AG10803 (cell line): ENCODE measurements around the gene SMTNL2.
"Not testable (repeated sequence)": the region's sequence is repeated elsewhere in the genome, so short reads cannot be mapped to it uniquely, and the experiment has no call there.

Source experiments
- DNase-seq: peaks from one replicate; pipeline ENCODE4 v3.0.0; 2010; ENCODE audit warnings: low read depth
- H3K4me3 ChIP-seq: 2 replicates; pipeline ENCODE4 v1.5.1; 2011; ENCODE audit warnings: mild to moderate bottlenecking, low read length, control low read depth
- CTCF ChIP-seq: conservative IDR thresholded peaks from 2 replicates; pipeline ENCODE4 v1.5.1; 2011; ENCODE audit warnings: mild to moderate bottlenecking, low read length, control low read depth, inconsistent platforms

Gene SMTNL2

GRCh38 chr17:4592240-4593005 lies 8.1 kb downstream of the SMTNL2 start:
- no peak overlapping the region for H3K4me3 ChIP-seq
- no peak for DNase-seq
- no peak for TF ChIP-seq CTCF

GRCh38 chr17:4593021-4593421 lies 8.7 kb downstream of the SMTNL2 start:
- no peak overlapping the region for H3K4me3 ChIP-seq
- DNase-seq, result no peak
- TF ChIP-seq CTCF, result no peak

GRCh38 chr17:4594406-4594805 lies 10.1 kb downstream of the SMTNL2 start:
- no peak for DNase-seq
- TF ChIP-seq CTCF, result no peak
- H3K4me3 ChIP-seq, result no peak overlapping the region

- no peak overlapping the region for H3K4me3 ChIP-seq
- no peak for DNase-seq
- no peak for TF ChIP-seq CTCF
These were observed 10.8 kb downstream of the SMTNL2 start for GRCh38 chr17:4594931-4595684.

GRCh38 chr17:4595685-4596342 lies 11.5 kb downstream of the SMTNL2 start:
- not testable (repeated sequence) for H3K4me3 ChIP-seq, DNase-seq

GRCh38 chr17:4596636-4597380 lies 12.5 kb downstream of the SMTNL2 start:
- no peak for TF ChIP-seq CTCF
- DNase-seq, result no peak

GRCh38 chr17:4597975-4598374 lies 13.6 kb downstream of the SMTNL2 start:
- no peak overlapping the region for H3K4me3 ChIP-seq
- DNase-seq, result no peak
- no peak for TF ChIP-seq CTCF

More at GRCh38 chr17:4596636-4597380, 12.5 kb downstream of the SMTNL2 start:
- H3K4me3 ChIP-seq, result no peak overlapping the region
